A549 (cell line): ENCODE data around the gene TTYH2. TPM values are rescaled to one million over a fixed set of nuclear protein-coding genes. Genes with fewer than 3 reads are reported as not detected.

Experiments used
- ATAC-seq, 2 experiments: fragments of 200-7000 bp in 1 of 2; fragments of >200 bp in 1 of 2; cut with Nextera tagmentation in 1 of 2; cut with Tn5 transposase in 1 of 2; 3 replicates each; pipeline versions ENCODE4 v1.8.0 to v1.9.1; 2018 to 2020; ENCODE audit warnings: mild to moderate bottlenecking in 1 of 2, moderate library complexity in 1 of 2
- CTCF ChIA-PET: fragments of 300-600 bp; sonication (Branson Sonifier 250); formaldehyde crosslinking; extraction: SDS; loops from one replicate; lab custom pipeline; 2021; ENCODE audit warnings: antibody characterized with exemption, inconsistent platforms; lab: Yijun Ruan, JAX
- POLR2A ChIA-PET: fragments of 350-600 bp; formaldehyde crosslinking; extraction: SDS; loops from one replicate; lab custom pipeline; 2021; ENCODE audit warnings: antibody characterized with exemption, inconsistent platforms; lab: Yijun Ruan, JAX
- DNase-seq, 2 experiments: peaks; one replicate each; pipeline versions ENCODE4 v3.0.0 to v3.0.0-alpha.2; 2011 to 2016; ENCODE audit warnings: low read depth in 1 of 2, low spot score in 1 of 2
- FAIRE-seq: peaks from 2 replicates; lab custom pipeline; 2011; peaks lifted over from hg19 to GRCh38; lab: Jason Lieb, UNC
- H3K27ac ChIP-seq, 2 experiments: fragments of >200 bp; sonication (Bioruptor Twin); formaldehyde crosslinking; 3 replicates each; pipeline ENCODE4 v1.5.1; 2016 to 2017
- H3K4me1 ChIP-seq: fragments of >200 bp; sonication (Bioruptor Twin); formaldehyde crosslinking; 3 replicates; pipeline ENCODE4 v1.6.1; 2016
- H3K4me2 ChIP-seq: fragments of >200 bp; sonication (Bioruptor Twin); formaldehyde crosslinking; 3 replicates; pipeline ENCODE4 v1.6.1; 2016
- H3K4me3 ChIP-seq: fragments of >200 bp; sonication (Bioruptor Twin); formaldehyde crosslinking; 3 replicates; pipeline ENCODE4 v1.5.1; 2016
- H3K9me3 ChIP-seq: fragments of >200 bp; sonication (Bioruptor Twin); formaldehyde crosslinking; 3 replicates; pipeline ENCODE4 v1.6.1; 2016
- ATOH8 ChIP-seq: fragments of 250-450 bp; sonication (Bioruptor Pico); IDR thresholded peaks from 2 replicates; pipeline ENCODE4 v1.5.0; 2020; ENCODE audit warnings: low read depth, mild to moderate bottlenecking, moderate library complexity
- CEBPB ChIP-seq, 2 experiments: fragments of >200 bp in 1 of 2; sonication (Bioruptor Twin) in 1 of 2; formaldehyde crosslinking in 1 of 2; IDR thresholded peaks; 2 replicates each; pipeline ENCODE4 v1.6.1; 2012 to 2016
- E2F6 ChIP-seq: IDR thresholded peaks from 2 replicates; pipeline ENCODE4 v1.6.1; 2012; ENCODE audit warnings: low read depth, borderline replicate concordance
- EP300 ChIP-seq, 2 experiments: fragments of >200 bp; sonication (Bioruptor Twin); formaldehyde crosslinking; IDR thresholded peaks; 2 replicates in 1 of 2; 3 replicates in 1 of 2; pipeline ENCODE4 v1.6.1; 2016 to 2017
- ESRRA ChIP-seq: fragments of 150-350 bp; IDR thresholded peaks from 2 replicates; pipeline ENCODE4 v1.6.1; 2014; ENCODE audit warnings: mild to moderate bottlenecking, low read length, borderline replicate concordance
- FOSB ChIP-seq: fragments of 250-450 bp; sonication (Bioruptor Pico); IDR thresholded peaks from 2 replicates; pipeline ENCODE4 v1.5.0; 2020; ENCODE audit warnings: mild to moderate bottlenecking, moderate library complexity
- FOSL2 ChIP-seq, 2 experiments: fragments of 450-650 bp in 1 of 2; fragments of >200 bp in 1 of 2; sonication (Bioruptor Twin) in 1 of 2; formaldehyde crosslinking; IDR thresholded peaks; 2 replicates each; pipeline versions ENCODE4 v1.5.0 to v1.6.1; 2016 to 2020; ENCODE audit warnings: mild to moderate bottlenecking in 1 of 2, moderate library complexity in 1 of 2
- HDAC2 ChIP-seq: fragments of 200-600 bp; sonication (generic); IDR thresholded peaks from 2 replicates; pipeline ENCODE4 v1.6.1; 2016
- HOXA7 ChIP-seq: fragments of 250-450 bp; sonication (Bioruptor Pico); IDR thresholded peaks from 2 replicates; pipeline ENCODE4 v1.5.0; 2020; ENCODE audit warnings: mild to moderate bottlenecking, moderate library complexity
- HOXB13 ChIP-seq: fragments of 250-450 bp; sonication (Bioruptor Pico); IDR thresholded peaks from 2 replicates; pipeline ENCODE4 v1.5.0; 2020; ENCODE audit warnings: low read depth, mild to moderate bottlenecking, moderate library complexity
- JUN ChIP-seq, 2 experiments: fragments of >200 bp; sonication (Bioruptor Twin); formaldehyde crosslinking; IDR thresholded peaks; 2 replicates in 1 of 2; 3 replicates in 1 of 2; pipeline ENCODE4 v1.6.1; 2016 to 2017
- JUNB ChIP-seq: fragments of >200 bp; sonication (Bioruptor Twin); formaldehyde crosslinking; IDR thresholded peaks from 2 replicates; pipeline ENCODE4 v1.6.1; 2016
- MAZ ChIP-seq: fragments of 150-350 bp; IDR thresholded peaks from 2 replicates; pipeline ENCODE4 v1.6.1; 2014; ENCODE audit warnings: antibody characterized with exemption, low read depth, low read length, borderline replicate concordance
- MYC ChIP-seq: IDR thresholded peaks from 2 replicates; pipeline ENCODE4 v1.6.1; 2012; ENCODE audit warnings: mild to moderate bottlenecking, inconsistent platforms, low read length, improper control_type of control experiment, borderline replicate concordance
- NPAS2 ChIP-seq: fragments of 250-450 bp; sonication (Bioruptor Pico); IDR thresholded peaks from 2 replicates; pipeline ENCODE4 v1.8.0; 2022; ENCODE audit warnings: mild to moderate bottlenecking, moderate library complexity, borderline replicate concordance
- PHF8 ChIP-seq: fragments of 200-600 bp; sonication (generic); IDR thresholded peaks from 2 replicates; pipeline ENCODE4 v1.6.1; 2016; ENCODE audit warnings: low read depth, mild to moderate bottlenecking, antibody characterized with exemption, moderate library complexity, borderline replicate concordance
- POLR2A ChIP-seq: IDR thresholded peaks from 2 replicates; pipeline ENCODE4 v1.6.1; 2012; ENCODE audit warnings: mild to moderate bottlenecking, low read length
- RFX5 ChIP-seq: fragments of 450-650 bp; IDR thresholded peaks from 2 replicates; pipeline ENCODE4 v1.7.1; 2014; ENCODE audit warnings: antibody characterized with exemption, mild to moderate bottlenecking, moderate library complexity
- SMC3 ChIP-seq: fragments of >200 bp; sonication (Bioruptor Twin); formaldehyde crosslinking; IDR thresholded peaks from 3 replicates; pipeline ENCODE4 v1.6.1; 2018; ENCODE audit warnings: inconsistent platforms
- SREBF2 ChIP-seq: fragments of 450-650 bp; IDR thresholded peaks from 2 replicates; pipeline ENCODE4 v1.6.1; 2014; ENCODE audit warnings: mild to moderate bottlenecking, moderate library complexity
- TFCP2L1 ChIP-seq: fragments of 250-450 bp; sonication (Bioruptor Pico); IDR thresholded peaks from 2 replicates; pipeline ENCODE4 v1.5.0; 2021; ENCODE audit warnings: mild to moderate bottlenecking
- WGBS: methylation state at CpG from one replicate; pipeline ENCODE4 v1.1.6; 2017; ENCODE audit errors: missing lambda C conversion rate; 5-methylcytosine and 5-hydroxymethylcytosine counted together
- polyA plus RNA-seq, 4 experiments: library from polyadenylated mRNA; depleted of rRNA in 3 of 4; stranded (reverse); fragments of >200 nt; fragmentation: RNase III in 1 of 4; extraction: RNeasy Plus Mini Kit Qiagen cat#74134 plus additional on column Dnase treatment in 1 of 4; gene quantifications; 2 replicates in 3 of 4; 3 replicates in 1 of 4; pipeline ENCODE4 v1.2.3, GENCODE V29; 2011 to 2017
- TF ChIP-seq, protein P1 (sequence below): fragments of 450-650 bp; IDR thresholded peaks from 2 replicates; pipeline ENCODE4 v1.6.1; 2014; ENCODE audit warnings: antibody characterized with exemption
- TF ChIP-seq, protein P2 (sequence below): fragments of >200 bp; sonication (Bioruptor Twin); formaldehyde crosslinking; IDR thresholded peaks from 2 replicates; pipeline ENCODE4 v1.6.1; 2016
- TF ChIP-seq, protein P3 (sequence below): fragments of 200-600 bp; sonication (generic); IDR thresholded peaks from 2 replicates; pipeline ENCODE4 v1.6.1; 2016; ENCODE audit warnings: antibody characterized with exemption, mild to moderate bottlenecking, moderate library complexity
- TF ChIP-seq, protein P4 (sequence below): fragments of 250-450 bp; sonication (Bioruptor Pico); IDR thresholded peaks from 2 replicates; pipeline ENCODE4 v1.5.0; 2021; ENCODE audit warnings: mild to moderate bottlenecking, moderate library complexity, borderline replicate concordance
- TF ChIP-seq, protein P5 (sequence below): fragments of 150-350 bp; IDR thresholded peaks from 2 replicates; pipeline ENCODE4 v1.6.1; 2014; ENCODE audit warnings: low read depth, mild to moderate bottlenecking, low read length

The TTYH2 gene
- polyA plus RNA-seq, 2 of the 4 experiments (the other 2 are of a cell fraction) = 1.4 to 1.7 TPM

GRCh38 chr17:74251051-74251450, 37.7 kb downstream of the TTYH2 start:
- H3K27ac ChIP-seq = no peak overlapping the region
- FAIRE-seq (no peak), ATAC-seq (no peak), DNase-seq (no peak)
- no peaks in the 10 kb centered on the region for H3K4me1 ChIP-seq
- no peak for TF ChIP-seq HOXA7 (CRISPR knock-in tag)
- no peak for TF ChIP-seq CEBPB (IDR thresholded peaks at IDR 0.05)
- no peak for TF ChIP-seq RFX5
- TF ChIP-seq JUN (IDR thresholded peaks at IDR 0.05) = no peak
- TF ChIP-seq, protein P1, sequence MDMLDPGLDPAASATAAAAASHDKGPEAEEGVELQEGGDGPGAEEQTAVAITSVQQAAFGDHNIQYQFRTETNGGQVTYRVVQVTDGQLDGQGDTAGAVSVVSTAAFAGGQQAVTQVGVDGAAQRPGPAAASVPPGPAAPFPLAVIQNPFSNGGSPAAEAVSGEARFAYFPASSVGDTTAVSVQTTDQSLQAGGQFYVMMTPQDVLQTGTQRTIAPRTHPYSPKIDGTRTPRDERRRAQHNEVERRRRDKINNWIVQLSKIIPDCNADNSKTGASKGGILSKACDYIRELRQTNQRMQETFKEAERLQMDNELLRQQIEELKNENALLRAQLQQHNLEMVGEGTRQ = no peak
- TF ChIP-seq EP300 (IDR thresholded peaks at IDR 0.05) = no peak
- TF ChIP-seq PHF8 = no peak
- no peak for TF ChIP-seq SMC3
- TF ChIP-seq MYC = no peak
- TF ChIP-seq JUNB = no peak
- TF ChIP-seq, protein P2, sequence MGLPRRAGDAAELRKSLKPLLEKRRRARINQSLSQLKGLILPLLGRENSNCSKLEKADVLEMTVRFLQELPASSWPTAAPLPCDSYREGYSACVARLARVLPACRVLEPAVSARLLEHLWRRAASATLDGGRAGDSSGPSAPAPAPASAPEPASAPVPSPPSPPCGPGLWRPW = no peak
- TF ChIP-seq ESRRA = no peak
- TF ChIP-seq MAZ = no peak
- CTCF ChIA-PET = interaction anchor here (1.1 to 4.9 kb wide), 2 partner anchors 9 to 47 kb away, joined by 6 to 16 read pairs; no protein-coding TSS in a partner anchor
- H3K9me3 ChIP-seq = no peaks in the 10 kb centered on the region
- POLR2A ChIA-PET = no interaction called here
- H3K4me3 ChIP-seq = no peak overlapping the region
- WGBS = 73% methylated on average over 8 of the region's 8 CpGs
- no peak overlapping the region for H3K4me2 ChIP-seq

GRCh38 chr17:74251569-74251968, 38.2 kb downstream of the TTYH2 start:
- POLR2A ChIA-PET = no interaction called here
- Histone ChIP-seq H3K9me3 (no peaks in the 10 kb centered on the region), H3K4me2 (no peak overlapping the region), H3K4me3 (no peak overlapping the region), H3K27ac (no peak overlapping the region), H3K4me1 (no peaks in the 10 kb centered on the region)
- FAIRE-seq = no peak
- ATAC-seq = no peak
- no peak for DNase-seq
- no peak for TF ChIP-seq POLR2A
- TF ChIP-seq, protein P3, sequence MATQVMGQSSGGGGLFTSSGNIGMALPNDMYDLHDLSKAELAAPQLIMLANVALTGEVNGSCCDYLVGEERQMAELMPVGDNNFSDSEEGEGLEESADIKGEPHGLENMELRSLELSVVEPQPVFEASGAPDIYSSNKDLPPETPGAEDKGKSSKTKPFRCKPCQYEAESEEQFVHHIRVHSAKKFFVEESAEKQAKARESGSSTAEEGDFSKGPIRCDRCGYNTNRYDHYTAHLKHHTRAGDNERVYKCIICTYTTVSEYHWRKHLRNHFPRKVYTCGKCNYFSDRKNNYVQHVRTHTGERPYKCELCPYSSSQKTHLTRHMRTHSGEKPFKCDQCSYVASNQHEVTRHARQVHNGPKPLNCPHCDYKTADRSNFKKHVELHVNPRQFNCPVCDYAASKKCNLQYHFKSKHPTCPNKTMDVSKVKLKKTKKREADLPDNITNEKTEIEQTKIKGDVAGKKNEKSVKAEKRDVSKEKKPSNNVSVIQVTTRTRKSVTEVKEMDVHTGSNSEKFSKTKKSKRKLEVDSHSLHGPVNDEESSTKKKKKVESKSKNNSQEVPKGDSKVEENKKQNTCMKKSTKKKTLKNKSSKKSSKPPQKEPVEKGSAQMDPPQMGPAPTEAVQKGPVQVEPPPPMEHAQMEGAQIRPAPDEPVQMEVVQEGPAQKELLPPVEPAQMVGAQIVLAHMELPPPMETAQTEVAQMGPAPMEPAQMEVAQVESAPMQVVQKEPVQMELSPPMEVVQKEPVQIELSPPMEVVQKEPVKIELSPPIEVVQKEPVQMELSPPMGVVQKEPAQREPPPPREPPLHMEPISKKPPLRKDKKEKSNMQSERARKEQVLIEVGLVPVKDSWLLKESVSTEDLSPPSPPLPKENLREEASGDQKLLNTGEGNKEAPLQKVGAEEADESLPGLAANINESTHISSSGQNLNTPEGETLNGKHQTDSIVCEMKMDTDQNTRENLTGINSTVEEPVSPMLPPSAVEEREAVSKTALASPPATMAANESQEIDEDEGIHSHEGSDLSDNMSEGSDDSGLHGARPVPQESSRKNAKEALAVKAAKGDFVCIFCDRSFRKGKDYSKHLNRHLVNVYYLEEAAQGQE = no peak
- TF ChIP-seq FOSB = no peak
- no peak for TF ChIP-seq SREBF2
- TF ChIP-seq HDAC2 = no peak
- no peak for TF ChIP-seq E2F6
- no peak for TF ChIP-seq TFCP2L1 (CRISPR knock-in tag)
- TF ChIP-seq ATOH8 (CRISPR knock-in tag) = no peak
- TF ChIP-seq CEBPB (IDR thresholded peaks at IDR 0.05) = no peak
- no peak for TF ChIP-seq HOXB13 (CRISPR knock-in tag)
- TF ChIP-seq, protein P4, sequence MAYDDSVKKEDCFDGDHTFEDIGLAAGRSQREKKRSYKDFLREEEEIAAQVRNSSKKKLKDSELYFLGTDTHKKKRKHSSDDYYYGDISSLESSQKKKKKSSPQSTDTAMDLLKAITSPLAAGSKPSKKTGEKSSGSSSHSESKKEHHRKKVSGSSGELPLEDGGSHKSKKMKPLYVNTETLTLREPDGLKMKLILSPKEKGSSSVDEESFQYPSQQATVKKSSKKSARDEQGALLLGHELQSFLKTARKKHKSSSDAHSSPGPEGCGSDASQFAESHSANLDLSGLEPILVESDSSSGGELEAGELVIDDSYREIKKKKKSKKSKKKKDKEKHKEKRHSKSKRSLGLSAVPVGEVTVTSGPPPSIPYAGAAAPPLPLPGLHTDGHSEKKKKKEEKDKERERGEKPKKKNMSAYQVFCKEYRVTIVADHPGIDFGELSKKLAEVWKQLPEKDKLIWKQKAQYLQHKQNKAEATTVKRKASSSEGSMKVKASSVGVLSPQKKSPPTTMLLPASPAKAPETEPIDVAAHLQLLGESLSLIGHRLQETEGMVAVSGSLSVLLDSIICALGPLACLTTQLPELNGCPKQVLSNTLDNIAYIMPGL = no peak
- TF ChIP-seq EP300 (IDR thresholded peaks at IDR 0.05) = no peak
- no peak for TF ChIP-seq FOSL2 (IDR thresholded peaks at IDR 0.05)
- TF ChIP-seq FOSL2 (CRISPR knock-in tag; IDR thresholded peaks at IDR 0.05) = no peak
- no peak for TF ChIP-seq JUN (IDR thresholded peaks at IDR 0.05)
- no peak for TF ChIP-seq RFX5
- TF ChIP-seq, protein P5, sequence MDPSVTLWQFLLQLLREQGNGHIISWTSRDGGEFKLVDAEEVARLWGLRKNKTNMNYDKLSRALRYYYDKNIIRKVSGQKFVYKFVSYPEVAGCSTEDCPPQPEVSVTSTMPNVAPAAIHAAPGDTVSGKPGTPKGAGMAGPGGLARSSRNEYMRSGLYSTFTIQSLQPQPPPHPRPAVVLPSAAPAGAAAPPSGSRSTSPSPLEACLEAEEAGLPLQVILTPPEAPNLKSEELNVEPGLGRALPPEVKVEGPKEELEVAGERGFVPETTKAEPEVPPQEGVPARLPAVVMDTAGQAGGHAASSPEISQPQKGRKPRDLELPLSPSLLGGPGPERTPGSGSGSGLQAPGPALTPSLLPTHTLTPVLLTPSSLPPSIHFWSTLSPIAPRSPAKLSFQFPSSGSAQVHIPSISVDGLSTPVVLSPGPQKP = no peak
- TF ChIP-seq NPAS2 (CRISPR knock-in tag) = no peak
- no peak for TF ChIP-seq HOXA7 (CRISPR knock-in tag)
- 69% methylated on average over 6 of the region's 6 CpGs for WGBS
- CTCF ChIA-PET = interaction anchor here (0.8 to 4.9 kb wide), 3 partner anchors 9 to 52 kb away, joined by 3 to 16 read pairs (median 6); no protein-coding TSS in a partner anchor
